ENCODE measurements around the gene FBXO40. TPM values are rescaled to one million over a fixed set of nuclear protein-coding genes. Genes with fewer than 3 reads are reported as not detected.

Gene FBXO40, protein sequence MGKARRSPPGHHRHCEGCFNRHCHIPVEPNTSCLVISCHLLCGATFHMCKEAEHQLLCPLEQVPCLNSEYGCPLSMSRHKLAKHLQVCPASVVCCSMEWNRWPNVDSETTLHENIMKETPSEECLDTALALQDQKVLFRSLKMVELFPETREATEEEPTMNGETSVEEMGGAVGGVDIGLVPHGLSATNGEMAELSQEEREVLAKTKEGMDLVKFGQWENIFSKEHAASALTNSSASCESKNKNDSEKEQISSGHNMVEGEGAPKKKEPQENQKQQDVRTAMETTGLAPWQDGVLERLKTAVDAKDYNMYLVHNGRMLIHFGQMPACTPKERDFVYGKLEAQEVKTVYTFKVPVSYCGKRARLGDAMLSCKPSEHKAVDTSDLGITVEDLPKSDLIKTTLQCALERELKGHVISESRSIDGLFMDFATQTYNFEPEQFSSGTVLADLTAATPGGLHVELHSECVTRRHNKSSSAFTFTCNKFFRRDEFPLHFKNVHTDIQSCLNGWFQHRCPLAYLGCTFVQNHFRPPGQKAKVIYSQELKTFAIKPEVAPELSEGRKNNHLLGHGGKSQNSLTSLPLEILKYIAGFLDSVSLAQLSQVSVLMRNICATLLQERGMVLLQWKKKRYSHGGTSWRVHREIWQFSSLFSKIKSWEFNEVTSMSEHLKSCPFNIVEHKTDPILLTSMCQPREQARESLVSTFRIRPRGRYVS
- polyA plus RNA-seq (2011; rRNA removed) = not detected in 2 replicates
- not detected in 2 replicates for polyA minus RNA-seq (2011; rRNA and poly(A)+ RNA removed)

DNA sequence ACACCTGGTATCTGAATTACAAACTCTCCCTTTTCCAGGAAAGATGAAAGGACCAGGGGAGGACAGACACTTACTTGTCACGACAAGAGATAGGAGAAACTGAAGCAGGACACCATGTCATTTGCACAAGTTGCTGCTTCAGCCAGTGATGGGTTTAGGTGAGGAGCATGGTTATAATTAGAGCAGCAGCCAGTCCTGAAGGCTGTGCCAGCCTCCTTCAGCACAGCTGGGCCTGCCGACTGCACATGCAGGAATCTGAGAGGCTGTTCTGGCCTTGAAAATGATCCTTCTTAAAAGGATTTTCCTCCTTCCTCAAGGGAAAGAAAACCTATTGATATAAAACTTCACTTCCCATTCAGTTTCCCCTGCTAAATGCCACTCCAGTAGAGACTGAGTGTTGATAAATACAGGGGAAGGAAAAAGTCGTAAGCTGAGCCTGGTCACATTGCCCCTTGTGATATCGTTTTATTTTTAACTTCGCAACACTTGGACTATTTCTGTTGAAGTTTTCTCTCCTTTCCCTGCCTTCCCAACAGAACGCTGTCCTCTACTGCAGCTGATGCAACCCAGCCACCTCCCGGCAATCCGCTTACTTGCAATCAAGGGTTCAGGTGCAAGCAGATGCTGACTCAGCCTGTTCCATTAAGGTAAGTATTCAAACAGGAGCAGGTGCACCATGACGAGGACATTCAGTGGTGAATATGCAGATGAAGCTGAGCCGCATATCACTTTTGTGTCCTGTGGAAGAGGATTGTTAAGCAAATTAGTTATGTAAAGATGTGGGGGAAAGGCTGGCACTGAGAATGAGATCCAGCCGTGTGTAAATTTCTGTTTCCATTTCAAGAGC lies at the start of gene FBXO40:
Gene FBXO40, plus strand, starts transcription at position 524 of the 847 bp plus-strand sequence. CDS start 27,197 bp downstream, outside the sequence.
- H3K27me3 ChIP-seq (ENCODE audit: control insufficient read depth, insufficient read depth, low read length) = no peaks in the 10 kb centered on the region; the same call in 1 of the 2 replicates
- no peaks in the 10 kb centered on the region for H3K36me3 ChIP-seq (ENCODE audit: control insufficient read depth, insufficient read depth, low read length)
- POLR2A ChIA-PET = interaction anchor here (0.8 kb wide), 1 partner anchor 104 kb away, joined by 3 read pairs; no protein-coding TSS in a partner anchor
- TF ChIP-seq, protein P1, sequence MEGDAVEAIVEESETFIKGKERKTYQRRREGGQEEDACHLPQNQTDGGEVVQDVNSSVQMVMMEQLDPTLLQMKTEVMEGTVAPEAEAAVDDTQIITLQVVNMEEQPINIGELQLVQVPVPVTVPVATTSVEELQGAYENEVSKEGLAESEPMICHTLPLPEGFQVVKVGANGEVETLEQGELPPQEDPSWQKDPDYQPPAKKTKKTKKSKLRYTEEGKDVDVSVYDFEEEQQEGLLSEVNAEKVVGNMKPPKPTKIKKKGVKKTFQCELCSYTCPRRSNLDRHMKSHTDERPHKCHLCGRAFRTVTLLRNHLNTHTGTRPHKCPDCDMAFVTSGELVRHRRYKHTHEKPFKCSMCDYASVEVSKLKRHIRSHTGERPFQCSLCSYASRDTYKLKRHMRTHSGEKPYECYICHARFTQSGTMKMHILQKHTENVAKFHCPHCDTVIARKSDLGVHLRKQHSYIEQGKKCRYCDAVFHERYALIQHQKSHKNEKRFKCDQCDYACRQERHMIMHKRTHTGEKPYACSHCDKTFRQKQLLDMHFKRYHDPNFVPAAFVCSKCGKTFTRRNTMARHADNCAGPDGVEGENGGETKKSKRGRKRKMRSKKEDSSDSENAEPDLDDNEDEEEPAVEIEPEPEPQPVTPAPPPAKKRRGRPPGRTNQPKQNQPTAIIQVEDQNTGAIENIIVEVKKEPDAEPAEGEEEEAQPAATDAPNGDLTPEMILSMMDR (IDR thresholded peaks at IDR 0.05; ENCODE audit: insufficient read depth, low read depth, low read length) = no peak
- DNase-seq (ENCODE audit: low read depth) = no peak
- CTCF ChIA-PET = no interaction called here
- no peak within 1 kb of the TSS for H3K4me3 ChIP-seq (ENCODE audit: low read depth, low read length)

DNA sequence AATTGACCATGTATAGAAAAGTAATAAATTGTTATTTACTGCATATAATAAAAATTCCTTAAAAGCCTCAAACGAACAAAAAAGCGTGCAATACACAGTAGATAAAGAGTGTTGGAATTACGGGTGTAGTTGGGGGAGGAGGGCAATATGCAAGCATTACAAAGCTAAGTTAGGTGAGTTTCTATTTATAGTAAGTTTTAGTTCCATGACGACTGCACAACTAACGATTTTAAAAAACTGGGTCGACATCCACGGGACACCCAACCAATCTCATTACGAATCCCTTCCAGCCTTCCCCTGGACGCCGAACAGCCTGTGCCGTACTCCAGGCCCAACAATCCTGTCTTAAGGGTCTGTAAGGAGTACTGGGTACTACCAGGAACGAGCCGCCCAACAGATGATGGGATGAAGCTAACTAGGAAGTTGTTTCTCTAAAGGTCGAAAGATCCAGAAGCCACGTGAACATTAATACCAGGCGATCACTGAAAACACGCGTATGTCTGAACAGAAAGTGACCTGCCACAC lies 48.1 kb upstream of the FBXO40 start:
- no peak for DNase-seq (ENCODE audit: low read depth)
- H3K27me3 ChIP-seq (ENCODE audit: control insufficient read depth, insufficient read depth, low read length) = no peaks in the 10 kb centered on the region
- H3K36me3 ChIP-seq (ENCODE audit: control insufficient read depth, insufficient read depth, low read length) = no peaks in the 10 kb centered on the region
- TF ChIP-seq, protein P1 (IDR thresholded peaks at IDR 0.05; ENCODE audit: insufficient read depth, low read depth, low read length) = no peak
- H3K4me3 ChIP-seq (ENCODE audit: low read depth, low read length) = peak overlapping the region; percentile 51
- ChIA-PET POLR2A (interaction anchor here (0.6 kb wide), 1 partner anchor 1897 kb away, joined by 17 read pairs; no protein-coding TSS in a partner anchor), CTCF (interaction anchor here (1.3 kb wide), 1 partner anchor 11 kb away, joined by 3 read pairs; no protein-coding TSS in a partner anchor)

DNA sequence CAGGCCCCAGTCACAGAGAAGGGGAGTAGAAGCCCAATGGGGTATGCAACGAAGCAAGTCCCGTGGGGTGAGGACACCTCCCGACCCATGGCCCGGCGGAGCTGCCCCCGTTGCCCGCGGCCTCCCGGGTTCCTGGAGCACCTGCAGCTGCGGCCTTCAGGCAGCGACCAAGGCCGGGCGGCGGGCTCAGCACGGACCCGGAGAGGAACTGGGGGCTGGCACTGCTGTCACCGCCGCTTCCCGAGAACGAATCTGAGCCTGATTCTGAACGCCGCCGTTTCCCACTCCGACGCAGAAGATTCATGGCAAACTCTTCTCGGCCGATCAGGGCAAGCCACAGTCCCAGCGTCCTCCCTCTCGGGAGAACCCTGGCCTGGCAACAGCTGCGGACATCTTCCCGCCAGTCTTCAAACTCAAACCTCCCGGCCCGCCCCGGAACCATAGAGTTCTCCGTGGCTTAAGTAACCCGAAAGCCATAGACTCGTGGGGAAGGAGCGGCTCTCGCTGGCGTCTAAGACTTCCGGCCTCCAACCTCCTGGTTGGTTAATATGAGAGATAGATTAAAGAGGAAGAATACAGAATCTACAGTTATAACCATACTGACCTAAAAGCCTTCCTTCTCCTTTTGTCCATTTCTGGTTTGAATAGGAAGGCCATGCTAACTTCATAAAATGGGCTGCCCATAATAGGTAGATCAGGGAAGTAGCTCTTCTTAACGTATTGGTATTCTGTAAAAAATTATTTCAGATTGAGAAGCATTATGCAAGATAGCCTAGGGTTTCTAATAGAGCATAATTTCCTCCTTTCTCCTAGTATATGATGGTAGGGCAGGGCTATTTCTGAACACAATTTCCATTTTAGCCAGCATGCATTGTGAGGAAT lies 47.4 kb upstream of the FBXO40 start, which contains the start of gene POLQ:
Gene POLQ, minus strand, starts transcription at position 415 of the 882 bp plus-strand sequence. Its CDS starts 111 bp downstream, at position 304.
- POLR2A ChIA-PET = interaction anchor here (0.6 kb wide), 1 partner anchor 1896 kb away, joined by 17 read pairs; no protein-coding TSS in a partner anchor
- peak; percentile 60 for DNase-seq (ENCODE audit: low read depth)
- Histone ChIP-seq H3K36me3 (ENCODE audit: control insufficient read depth, insufficient read depth, low read length) (no peaks in the 10 kb centered on the region), H3K27me3 (ENCODE audit: control insufficient read depth, insufficient read depth, low read length) (no peaks in the 10 kb centered on the region), H3K4me3 (ENCODE audit: low read depth, low read length) (peak within 1 kb of the TSS; percentile 51)
- CTCF ChIA-PET = interaction anchor here (1.1 to 2.2 kb wide), 8 partner anchors 11 to 1943 kb away, joined by 3 to 10 read pairs (median 3); partner anchors contain the start of genes DTX3L and PARP9
- TF ChIP-seq, protein P1 (IDR thresholded peaks at IDR 0.05; ENCODE audit: insufficient read depth, low read depth, low read length) = no peak

DNA sequence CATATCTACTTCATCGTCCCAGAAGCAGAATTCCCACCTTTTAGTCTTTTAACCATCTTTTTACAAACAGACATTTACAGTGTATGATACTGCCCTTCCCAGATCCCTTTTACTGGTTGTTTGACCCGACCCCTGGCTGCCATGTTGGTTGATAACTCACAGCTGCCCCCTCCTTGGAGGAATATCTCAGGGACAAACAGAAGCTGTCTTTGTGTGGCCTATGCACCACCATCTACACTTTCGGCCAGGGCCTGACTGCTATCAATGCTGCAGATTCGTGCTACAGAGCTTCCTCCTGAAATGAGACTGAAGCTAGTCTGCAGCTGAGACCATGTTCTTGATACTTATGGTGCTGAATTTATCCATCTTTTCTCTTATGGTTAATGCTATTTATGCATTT lies 40.8 kb upstream of the FBXO40 start:
- no peak overlapping the region for H3K4me3 ChIP-seq (ENCODE audit: low read depth, low read length)
- ChIA-PET CTCF (no interaction called here), POLR2A (no interaction called here)
- H3K36me3 ChIP-seq (ENCODE audit: control insufficient read depth, insufficient read depth, low read length) = no peaks in the 10 kb centered on the region
- H3K27me3 ChIP-seq (ENCODE audit: control insufficient read depth, insufficient read depth, low read length) = no peaks in the 10 kb centered on the region
- TF ChIP-seq, protein P1 (IDR thresholded peaks at IDR 0.05; ENCODE audit: insufficient read depth, low read depth, low read length) = no peak
- no peak for DNase-seq (ENCODE audit: low read depth)

Measured in BJ (cell line).